ENCODE data around the gene TMEM243.

The TMEM243 gene

GRCh38 chr7:87179180-87179579, 40.4 kb downstream of the TMEM243 start:
- H3K27me3 ChIP-seq, result no peaks in the 10 kb centered on the region
- no peak for DNase-seq
- no peak overlapping the region for H3K4me3 ChIP-seq (ENCODE audit: low read depth, low read length)
- H3K4me1 ChIP-seq, result no peaks in the 10 kb centered on the region
- peaks cover 60% of the 10 kb centered on the region for H3K36me3 ChIP-seq
- no peak for TF ChIP-seq CTCF (IDR thresholded peaks at IDR 0.05; ENCODE audit: low read depth, low read length)
- no peaks in the 10 kb centered on the region for H3K9me3 ChIP-seq

GRCh38 chr7:87178320-87178719, 41.2 kb downstream of the TMEM243 start:
- Histone ChIP-seq H3K9me3 (no peaks in the 10 kb centered on the region), H3K27me3 (no peaks in the 10 kb centered on the region), H3K4me3 (ENCODE audit: low read depth, low read length) (no peak overlapping the region), H3K36me3 (peaks cover 59% of the 10 kb centered on the region), H3K4me1 (no peaks in the 10 kb centered on the region)
- TF ChIP-seq CTCF (IDR thresholded peaks at IDR 0.05; ENCODE audit: low read depth, low read length), result no peak
- no peak for DNase-seq

- DNase-seq, result no peak
- Histone ChIP-seq H3K27me3 (no peaks in the 10 kb centered on the region), H3K9me3 (no peaks in the 10 kb centered on the region), H3K4me1 (no peaks in the 10 kb centered on the region), H3K36me3 (peaks cover 87% of the 10 kb centered on the region), H3K4me3 (ENCODE audit: low read depth, low read length) (no peak overlapping the region)
- no peak for TF ChIP-seq CTCF (IDR thresholded peaks at IDR 0.05; ENCODE audit: low read depth, low read length)
Observed at GRCh38 chr7:87173471-87173870, 46.1 kb downstream of the TMEM243 start.

GRCh38 chr7:87171282-87171934, 48.1 kb downstream of the TMEM243 start:
- peaks cover 91% of the 10 kb centered on the region for H3K36me3 ChIP-seq
- DNase-seq, result no peak

GRCh38 chr7:87170828-87171227, 48.7 kb downstream of the TMEM243 start:
- Histone ChIP-seq H3K27me3 (no peaks in the 10 kb centered on the region), H3K9me3 (no peaks in the 10 kb centered on the region), H3K4me1 (no peaks in the 10 kb centered on the region), H3K36me3 (peaks cover 91% of the 10 kb centered on the region), H3K4me3 (ENCODE audit: low read depth, low read length) (no peak overlapping the region)
- TF ChIP-seq CTCF (IDR thresholded peaks at IDR 0.05; ENCODE audit: low read depth, low read length), result no peak
- DNase-seq, result no peak

More at GRCh38 chr7:87171282-87171934, 48.1 kb downstream of the TMEM243 start:
- TF ChIP-seq CTCF (IDR thresholded peaks at IDR 0.05; ENCODE audit: low read depth, low read length), result no peak
- Histone ChIP-seq H3K4me3 (ENCODE audit: low read depth, low read length) (no peak overlapping the region), H3K27me3 (no peaks in the 10 kb centered on the region), H3K9me3 (no peaks in the 10 kb centered on the region), H3K4me1 (no peaks in the 10 kb centered on the region)

GRCh38 chr7:87164433-87164832, 55.1 kb downstream of the TMEM243 start:
- no peaks in the 10 kb centered on the region for H3K4me1 ChIP-seq
- H3K36me3 ChIP-seq, result peaks cover 52% of the 10 kb centered on the region
- no peak for TF ChIP-seq CTCF (IDR thresholded peaks at IDR 0.05; ENCODE audit: low read depth, low read length)
- no peak overlapping the region for H3K4me3 ChIP-seq (ENCODE audit: low read depth, low read length)
- no peaks in the 10 kb centered on the region for H3K27me3 ChIP-seq
- no peak for DNase-seq
- no peaks in the 10 kb centered on the region for H3K9me3 ChIP-seq

Measured in BE2C (cell line).